NK-92 (cell line): ENCODE data around the gene GDAP2.
"Not testable (repeated sequence)": the region's sequence is repeated elsewhere in the genome, so short reads cannot be mapped to it uniquely, and the experiment has no call there.

Source experiments
- DNase-seq: peaks from one replicate; lab custom pipeline; 2025; ENCODE audit not compliant: unreplicated experiment; lab: John Stamatoyannopoulos, UW

Gene GDAP2

GRCh38 chr1:117902944-117903343, 26.5 kb downstream of the GDAP2 start:
- no peak for DNase-seq

DNA sequence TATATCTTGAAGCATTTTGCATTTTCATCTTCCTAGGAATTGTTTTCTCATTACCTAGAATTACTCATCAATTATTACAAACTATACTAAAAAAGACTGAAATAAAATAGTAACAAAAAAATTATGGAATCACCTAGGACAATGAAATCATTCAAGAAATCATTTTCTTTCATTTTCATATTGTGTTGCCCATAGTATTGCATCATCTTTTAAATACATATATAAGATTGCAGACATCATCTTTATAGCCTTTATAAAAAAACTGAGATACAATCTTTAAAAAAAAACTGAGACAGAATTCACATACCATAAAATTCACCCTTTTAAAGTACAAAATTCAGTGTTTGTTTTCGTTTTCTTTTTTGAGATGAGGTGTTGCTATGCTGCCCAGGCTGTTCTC, 29.6 kb downstream of the GDAP2 start:
- no peak for DNase-seq

DNA sequence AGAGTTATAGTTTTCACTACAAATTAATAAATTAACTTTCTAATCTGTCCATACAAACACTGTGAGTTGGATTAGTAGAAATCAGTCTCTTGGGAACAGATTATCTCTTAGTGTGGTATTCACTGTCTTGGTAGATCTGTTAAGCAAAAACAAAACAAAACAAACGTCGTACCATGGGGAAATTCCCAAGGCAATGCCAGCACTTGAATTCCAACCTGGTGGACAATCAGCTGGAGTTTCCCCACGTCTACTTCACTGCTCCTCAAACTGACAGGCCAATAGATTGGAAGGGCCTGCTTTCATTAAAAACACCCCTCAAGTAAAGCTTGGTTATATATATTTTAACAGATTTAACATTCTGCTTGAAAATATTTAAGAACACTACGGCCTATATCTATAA, 31.9 kb downstream of the GDAP2 start:
- no peak for DNase-seq

- no peak for DNase-seq
Observed at GRCh38 chr1:117895482-117896114, 33.8 kb downstream of the GDAP2 start.

GRCh38 chr1:117894078-117894477, 35.3 kb downstream of the GDAP2 start:
- no peak for DNase-seq

DNA sequence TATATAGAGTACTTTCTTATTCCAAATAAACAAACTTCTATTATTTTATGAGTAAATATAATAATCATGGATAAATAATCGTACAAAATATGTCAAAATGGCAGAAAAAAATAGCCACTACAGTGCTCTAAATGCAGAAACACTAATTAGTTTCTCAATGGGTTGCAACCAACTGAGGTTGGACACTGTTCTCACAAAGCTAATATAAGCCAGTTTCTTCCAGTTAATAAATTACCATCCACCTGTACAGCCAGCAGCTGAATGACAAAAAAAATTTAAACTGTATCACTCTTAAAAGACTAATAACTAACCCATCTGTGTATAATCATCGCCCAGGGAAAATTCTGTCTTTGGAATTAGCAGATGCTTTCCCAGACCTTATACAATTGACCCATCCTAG, 36.9 kb downstream of the GDAP2 start:
- DNase-seq: no peak

- no peak for DNase-seq
Observed at GRCh38 chr1:117890452-117890851, 39.0 kb downstream of the GDAP2 start.

GRCh38 chr1:117886101-117886795, 43.2 kb downstream of the GDAP2 start:
- DNase-seq: no peak

DNA sequence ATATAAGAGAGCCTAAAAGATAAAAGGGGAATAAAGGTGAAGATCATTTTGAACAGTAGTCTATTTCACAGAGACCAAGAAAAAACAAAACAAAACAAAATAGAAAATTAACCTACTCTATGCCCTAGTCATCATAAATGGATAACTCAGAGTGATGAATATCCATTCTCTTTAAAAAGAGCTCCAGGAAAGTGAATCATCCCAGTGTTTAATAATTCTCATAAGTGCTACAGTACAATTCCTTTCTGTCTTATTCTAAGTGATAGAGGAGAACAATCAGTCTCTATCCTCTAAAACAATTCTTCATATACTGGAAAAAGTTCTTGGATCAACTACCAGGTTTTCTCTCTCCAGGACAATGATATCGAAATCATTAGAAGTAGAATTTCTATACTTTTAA, 45.8 kb downstream of the GDAP2 start:
- DNase-seq: no peak

DNA sequence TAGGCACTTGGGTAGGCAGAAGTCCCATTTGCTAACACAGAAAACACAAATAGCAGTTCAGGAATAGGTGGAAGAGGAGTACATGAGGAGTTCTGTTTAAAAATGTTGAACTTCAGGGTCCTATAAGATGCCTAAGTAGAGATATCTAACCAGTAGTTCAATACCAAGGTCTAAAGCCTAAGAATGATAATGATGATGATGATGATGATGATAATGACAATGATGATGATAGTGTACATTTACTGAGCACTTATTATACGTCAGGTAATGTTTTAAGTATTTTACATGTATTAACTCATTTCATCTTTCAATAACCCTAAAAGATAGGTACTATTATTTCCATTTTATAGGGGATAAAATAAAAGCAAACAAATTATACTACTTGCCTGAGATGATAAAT, 50.1 kb downstream of the GDAP2 start:
- no peak for DNase-seq

- DNase-seq: no peak
Observed at GRCh38 chr1:117877823-117878222, 51.6 kb downstream of the GDAP2 start.

DNA sequence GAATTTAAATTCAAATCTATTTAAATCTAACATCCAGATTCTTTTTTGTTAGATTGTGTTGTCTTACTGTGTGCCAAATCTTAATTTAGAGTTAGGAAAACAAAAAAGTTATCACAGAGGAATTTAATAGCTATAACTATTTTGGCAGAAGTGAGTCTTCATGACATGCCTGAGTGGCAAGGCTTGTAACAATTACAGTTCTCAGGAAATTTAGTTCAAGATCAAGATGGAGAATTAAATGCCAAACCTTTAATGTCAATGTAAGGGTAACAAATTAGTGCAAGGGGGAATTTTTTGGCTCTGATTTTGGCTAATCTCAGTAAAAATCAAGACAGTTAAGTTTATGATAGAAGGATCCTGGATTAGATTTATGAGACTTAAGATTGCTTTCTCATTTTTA, 58.4 kb downstream of the GDAP2 start:
- no peak for DNase-seq

GRCh38 chr1:117861694-117862093, 67.7 kb downstream of the GDAP2 start:
- DNase-seq: no peak

DNA sequence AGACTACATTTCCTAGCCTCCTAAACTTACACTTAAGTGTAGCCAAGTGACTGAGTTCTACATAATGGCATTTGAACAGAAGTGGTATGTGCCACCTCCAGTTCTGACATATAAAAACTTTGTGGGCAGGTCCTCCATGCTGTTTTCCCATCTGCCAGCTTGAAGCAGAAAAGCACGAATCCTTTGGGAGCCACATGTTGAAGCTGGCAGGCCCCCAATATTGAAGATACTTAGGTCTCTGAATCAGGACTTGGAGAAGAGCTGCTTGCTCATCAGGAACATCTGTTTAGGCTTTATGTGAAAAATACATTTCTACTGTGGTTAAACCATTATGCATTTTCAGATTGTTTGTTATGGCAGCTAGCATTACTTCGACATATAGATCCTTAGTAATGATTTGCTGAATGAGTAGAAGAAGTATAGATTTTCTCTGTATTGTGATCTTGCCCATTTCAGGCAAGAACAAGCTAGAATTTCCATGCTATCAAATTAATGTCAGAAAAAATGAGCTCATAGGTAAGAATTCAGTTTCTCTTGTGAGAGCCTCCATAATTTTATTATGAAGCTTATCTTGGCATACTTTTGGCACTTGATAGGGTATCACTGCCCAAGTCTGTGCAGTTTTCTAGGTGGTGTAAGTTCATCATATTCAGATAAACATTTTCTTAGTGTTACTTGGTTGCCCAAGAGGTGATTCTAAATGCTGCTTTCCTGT, 68.4 kb downstream of the GDAP2 start:
- DNase-seq: no peak

DNA sequence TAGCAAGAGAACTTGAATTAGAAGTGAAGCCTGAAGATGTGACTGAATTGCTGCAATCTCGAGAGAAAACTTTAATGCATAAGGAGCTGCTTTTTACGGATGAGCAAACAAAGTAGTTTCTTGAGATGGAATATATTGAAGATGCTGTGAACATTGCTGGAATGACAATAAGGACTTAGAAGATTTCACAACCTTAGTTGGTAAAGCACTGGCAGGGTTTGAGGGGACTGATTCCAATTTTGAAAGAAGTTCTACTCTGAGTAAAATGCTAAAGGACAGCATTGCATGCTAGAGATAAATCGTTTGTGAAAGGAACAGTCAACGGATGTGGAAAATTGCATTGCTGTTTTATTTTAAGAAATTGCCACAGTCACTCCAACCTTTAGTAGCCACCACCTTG, 69.5 kb downstream of the GDAP2 start:
- no peak for DNase-seq

DNA sequence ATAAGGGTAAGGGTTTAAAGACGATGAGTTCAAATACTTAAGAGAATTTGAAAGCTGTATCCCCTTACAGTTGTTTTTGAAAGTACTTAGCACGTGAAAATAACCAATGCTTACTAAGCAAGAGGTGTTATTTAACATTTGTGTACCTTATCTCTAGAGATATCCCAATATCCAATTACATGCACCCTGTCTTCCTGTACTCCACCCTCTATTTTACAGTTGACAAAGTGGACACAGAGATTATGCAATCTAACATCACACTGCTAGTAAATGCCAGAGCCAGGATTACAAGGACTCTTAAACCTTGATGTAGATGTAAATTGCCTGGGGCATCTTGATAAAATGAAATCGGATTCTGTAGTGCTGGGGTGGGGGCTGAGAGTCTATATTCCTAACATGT, 72.0 kb downstream of the GDAP2 start:
- DNase-seq: no peak

DNA sequence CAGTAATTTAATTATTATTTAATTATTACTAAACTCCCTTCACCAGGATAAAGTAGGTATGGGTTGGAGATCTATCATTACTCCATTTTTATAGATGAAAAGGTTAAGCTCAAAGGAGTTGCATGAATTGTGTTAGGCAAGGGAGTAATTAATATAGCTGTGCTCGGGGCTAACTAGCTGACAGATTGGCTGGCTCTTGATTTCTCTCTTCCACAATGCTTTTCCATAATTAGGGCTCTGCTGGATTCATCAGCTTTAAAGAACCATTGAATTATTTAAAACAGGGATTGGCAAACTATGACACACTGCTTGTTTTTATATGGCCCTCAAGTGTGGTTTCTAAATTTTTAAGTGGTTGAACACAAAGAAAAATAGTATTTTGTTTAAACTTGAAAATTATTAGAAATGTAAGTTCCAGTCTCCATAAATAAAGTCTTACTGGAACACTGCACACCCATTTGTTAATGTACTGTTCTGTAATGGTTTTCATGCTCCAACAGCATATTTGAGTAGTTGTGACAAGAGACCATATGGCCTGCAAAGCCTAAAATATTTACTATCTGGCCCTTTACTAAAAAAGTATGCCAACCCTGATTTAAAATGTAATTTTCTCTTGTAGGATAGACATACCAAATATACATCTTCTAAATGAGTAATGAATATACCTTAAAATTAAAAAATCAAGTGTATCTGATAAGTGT, 76.4 kb downstream of the GDAP2 start:
- DNase-seq: no peak

GRCh38 chr1:117851687-117852086, 77.7 kb downstream of the GDAP2 start:
- DNase-seq: no peak

DNA sequence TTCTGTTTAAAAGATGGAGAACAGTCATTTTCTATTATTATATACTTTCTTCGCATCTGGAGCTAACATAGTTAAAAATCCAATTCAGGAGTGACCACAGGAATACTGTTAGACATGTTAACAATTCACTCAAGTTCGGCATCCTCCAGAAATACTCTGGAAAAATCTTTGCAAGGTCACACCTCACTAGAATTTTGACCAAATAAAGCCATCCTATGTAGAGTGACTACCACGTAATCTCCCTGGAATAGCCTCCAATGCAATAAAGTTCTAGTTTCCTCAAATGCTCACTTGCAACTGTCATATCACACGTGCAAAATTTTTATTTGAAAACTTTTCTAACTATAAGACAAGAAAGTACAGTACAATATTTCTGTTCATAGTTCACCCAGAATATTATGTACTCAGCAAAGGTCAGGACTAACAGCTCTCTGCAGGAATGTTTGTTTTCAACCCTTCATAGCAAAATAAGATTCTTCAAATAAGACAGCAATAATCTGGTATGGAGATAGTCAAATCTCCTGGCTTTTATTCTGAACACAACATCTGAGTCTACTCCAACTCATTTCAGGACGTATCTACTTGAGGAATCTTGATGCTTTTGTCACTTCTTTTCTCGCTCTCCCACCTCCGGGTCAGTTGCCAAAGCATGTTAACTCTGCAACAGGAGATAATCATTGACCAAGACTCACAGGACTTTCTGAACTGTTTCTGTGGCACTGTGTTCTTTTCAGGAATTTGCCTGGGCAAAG, 82.6 kb downstream of the GDAP2 start:
- no peak for DNase-seq

GRCh38 chr1:117844478-117844877, 84.9 kb downstream of the GDAP2 start:
- not testable (repeated sequence) for DNase-seq

- DNase-seq: no peak
Observed at GRCh38 chr1:117843791-117844190, 85.6 kb downstream of the GDAP2 start.
